ENCODE results near the gene SGCD.

The SGCD gene

GRCh38 chr5:156405988-156406387 is 79.0 kb downstream of the SGCD start:
- DNase-seq, result no peak

DNA sequence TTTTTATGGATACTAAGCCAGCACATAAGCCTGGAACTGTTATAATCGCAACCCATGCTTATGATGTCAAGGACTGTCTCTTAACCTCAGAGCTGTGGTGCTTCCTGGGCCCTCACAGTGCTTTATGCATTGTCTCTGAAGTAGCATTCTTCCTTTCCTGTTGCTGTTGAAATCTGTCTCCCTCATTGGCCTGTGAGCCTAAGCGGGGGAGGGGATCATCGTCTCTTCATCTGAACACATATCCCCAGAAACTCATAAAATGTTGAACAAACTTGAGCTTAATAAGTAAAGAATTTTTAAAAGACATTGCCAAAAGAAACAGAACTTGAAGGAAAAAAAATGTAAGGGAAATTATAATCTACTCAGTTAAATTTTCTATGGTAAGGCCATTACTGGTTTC is 80.3 kb downstream of the SGCD start:
- no peak for DNase-seq

DNA sequence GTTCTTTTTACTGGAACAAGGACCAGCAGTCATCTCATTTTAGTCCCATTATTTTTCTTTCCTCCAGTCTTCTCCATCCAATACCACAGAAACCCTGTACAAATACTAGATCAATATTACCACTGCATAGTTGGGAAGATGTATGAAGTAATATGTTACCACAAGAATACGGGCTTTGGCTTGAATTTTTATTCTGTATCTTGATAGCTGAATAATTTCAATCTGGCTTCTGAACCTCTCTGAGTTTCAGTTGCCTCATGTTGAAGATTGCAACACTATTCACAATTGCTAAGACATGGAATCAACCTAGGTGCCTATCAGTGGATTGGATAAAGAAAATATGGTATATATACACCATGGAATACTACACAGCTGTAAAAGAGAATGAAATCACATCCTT is 82.9 kb downstream of the SGCD start:
- DNase-seq, result no peak

DNA sequence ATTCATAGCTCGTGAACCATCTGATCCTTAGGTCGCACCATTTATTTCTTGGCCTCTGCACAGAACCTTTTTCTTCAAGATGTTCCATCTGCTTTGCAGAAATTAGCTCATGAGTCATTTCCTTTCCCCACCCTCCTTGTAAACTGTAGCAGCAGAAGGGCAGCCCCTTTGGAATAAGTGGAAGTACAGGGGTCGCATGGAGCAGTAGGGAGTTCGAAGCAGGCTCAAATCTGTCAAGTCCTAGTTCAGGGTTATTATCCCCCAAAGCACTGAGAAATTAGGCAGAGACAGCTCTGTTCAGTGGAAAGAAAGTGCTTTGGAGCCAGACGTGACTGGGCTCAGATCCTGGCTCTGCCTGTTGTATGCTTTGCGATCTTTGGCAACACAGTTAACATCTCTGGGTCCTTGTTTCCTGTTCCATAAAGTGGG is 84.2 kb downstream of the SGCD start:
- no peak for DNase-seq

- no peak for DNase-seq
These were observed 85.0 kb downstream of the SGCD start for GRCh38 chr5:156411957-156412356.

DNA sequence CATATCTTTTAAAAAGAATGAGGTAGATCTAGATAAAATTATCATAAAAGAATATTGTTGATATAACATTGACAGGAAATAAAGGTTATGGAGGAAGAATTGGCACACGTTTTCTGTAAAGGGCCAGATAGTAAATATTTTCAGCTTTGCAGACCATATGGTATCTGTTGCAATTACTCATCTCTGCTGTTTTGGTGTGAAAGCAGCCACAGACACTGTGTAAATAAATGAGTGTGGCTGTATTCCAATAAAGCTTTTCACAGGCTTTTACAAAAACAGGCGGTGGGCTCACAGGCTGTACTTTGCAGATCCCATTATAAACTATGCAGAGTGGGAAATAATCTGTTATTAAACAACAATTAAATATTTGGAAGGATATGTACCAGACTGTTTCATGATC is 87.4 kb downstream of the SGCD start:
- no peak for DNase-seq

DNA sequence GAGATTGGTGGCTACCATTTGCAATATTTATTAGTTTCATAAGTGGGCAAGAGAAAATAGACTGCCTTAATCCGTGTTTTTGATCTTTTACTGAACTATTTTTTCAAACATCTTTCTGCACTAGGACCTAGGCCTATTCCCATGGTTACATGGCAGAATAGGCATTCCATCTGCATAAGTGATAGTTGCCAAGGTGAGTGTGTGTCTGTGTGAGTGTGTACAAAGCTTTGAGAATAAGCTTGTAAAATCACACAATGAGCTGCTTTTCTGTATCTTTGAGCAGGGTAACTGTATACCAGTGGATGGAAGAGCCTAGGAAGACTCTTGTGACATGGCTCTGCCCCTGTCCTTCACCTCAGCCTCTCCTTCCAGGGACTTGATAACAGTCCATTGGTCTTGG is 92.7 kb downstream of the SGCD start:
- no peak for DNase-seq

GRCh38 chr5:156420665-156421064 is 93.7 kb downstream of the SGCD start:
- DNase-seq, result no peak

GRCh38 chr5:156421798-156422197 is 94.8 kb downstream of the SGCD start:
- DNase-seq, result no peak

- DNase-seq, result no peak
These were observed 96.6 kb downstream of the SGCD start for GRCh38 chr5:156423597-156423996.

GRCh38 chr5:156427315-156427714 is 100.4 kb downstream of the SGCD start:
- no peak for DNase-seq

DNA sequence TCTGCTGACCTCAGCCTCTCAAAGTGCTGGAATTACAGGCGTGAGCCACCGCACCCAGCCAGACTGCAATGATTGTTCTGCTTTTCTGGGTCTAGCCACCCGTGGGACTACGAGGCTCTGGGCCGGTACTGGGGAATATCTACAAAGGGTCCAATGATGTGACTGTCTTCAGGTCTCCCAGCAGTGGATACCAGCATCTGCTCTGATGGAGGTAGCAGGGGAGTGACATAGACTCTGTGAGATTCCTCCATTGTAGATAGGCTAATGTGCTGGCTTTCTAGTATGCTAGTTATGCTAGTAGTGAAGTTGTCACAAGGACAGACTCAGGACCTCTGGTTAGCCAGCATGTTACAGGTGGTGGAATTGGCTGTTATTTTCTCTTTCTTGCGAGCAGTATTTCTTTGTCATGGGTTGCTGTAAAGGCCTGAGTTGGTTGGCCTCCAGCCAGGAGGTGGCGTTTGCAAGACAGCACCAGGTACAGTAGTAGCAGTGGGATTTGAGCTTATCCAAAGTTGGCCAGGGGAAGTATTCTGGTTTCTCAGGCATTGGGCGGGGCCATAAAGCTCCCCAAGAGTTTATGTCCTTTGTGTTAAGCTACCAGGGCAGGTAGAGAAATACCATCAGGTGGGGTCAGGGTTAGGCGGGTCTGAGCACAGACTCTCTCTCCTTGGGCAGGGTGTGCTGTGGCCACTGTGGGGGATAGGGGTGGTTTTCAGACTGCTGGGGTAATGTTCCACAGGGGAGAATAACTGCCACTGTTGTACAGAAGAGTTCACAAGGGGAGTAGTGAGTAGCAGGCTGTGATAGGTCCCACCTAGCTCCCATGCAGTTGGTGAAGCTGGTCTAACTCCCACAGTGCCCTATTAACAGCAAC is 105.2 kb downstream of the SGCD start:
- no peak for DNase-seq

DNA sequence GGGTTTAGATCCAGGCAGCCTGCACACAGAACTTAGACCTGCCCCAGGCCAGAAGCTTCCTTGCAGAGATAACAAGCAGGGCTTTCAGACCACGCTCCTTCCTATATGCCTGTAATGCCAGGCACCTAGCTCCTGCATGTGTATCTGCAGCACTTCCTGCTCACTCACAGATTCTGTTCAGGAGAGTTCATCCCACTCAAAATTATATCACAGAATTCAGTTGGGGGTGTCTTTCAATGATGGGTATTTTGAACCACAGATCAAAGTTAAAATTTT is 105.8 kb downstream of the SGCD start:
- DNase-seq, result no peak

- no peak for DNase-seq
These were observed 107.5 kb downstream of the SGCD start for GRCh38 chr5:156434471-156434870.

DNA sequence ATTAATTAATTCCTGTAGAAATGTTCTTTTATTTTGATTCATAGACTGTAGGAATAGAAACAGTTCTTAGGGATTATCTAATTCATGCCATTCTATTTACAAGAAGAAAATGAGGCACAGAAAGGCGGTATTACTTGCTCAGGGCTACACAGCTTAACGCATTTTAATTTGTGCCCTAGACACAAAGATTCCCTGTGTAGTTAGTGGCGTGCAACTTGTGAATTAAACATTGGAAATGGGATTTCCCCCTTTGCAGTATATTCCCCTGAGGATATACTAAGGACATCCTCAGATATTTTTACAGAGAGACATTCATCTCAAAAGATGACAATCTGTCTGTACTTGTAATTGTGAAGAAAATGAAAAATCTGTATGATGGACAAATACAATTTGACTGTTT is 108.1 kb downstream of the SGCD start:
- DNase-seq, result no peak

DNA sequence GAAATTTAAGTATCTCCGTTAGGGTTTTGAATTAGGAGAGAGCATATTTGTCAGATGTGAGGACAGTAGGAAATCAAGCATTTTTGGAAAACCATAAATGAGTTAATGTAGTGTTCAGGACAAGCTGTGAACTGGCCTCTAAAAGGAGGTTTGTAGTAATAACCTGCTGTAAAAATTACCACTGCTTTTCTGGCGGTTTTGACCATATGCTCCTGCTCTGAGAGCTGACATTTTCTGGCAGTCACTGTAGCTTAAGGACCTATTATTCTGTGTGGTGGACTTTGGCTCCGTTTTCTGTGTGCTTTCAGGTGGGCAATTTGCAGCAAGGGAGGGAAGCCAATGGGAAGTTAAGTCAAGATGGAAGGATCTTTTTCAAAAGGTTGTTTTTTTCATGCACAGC is 111.1 kb downstream of the SGCD start:
- DNase-seq, result no peak

- no peak for DNase-seq
These were observed 117.9 kb downstream of the SGCD start for GRCh38 chr5:156444753-156445291.

DNA sequence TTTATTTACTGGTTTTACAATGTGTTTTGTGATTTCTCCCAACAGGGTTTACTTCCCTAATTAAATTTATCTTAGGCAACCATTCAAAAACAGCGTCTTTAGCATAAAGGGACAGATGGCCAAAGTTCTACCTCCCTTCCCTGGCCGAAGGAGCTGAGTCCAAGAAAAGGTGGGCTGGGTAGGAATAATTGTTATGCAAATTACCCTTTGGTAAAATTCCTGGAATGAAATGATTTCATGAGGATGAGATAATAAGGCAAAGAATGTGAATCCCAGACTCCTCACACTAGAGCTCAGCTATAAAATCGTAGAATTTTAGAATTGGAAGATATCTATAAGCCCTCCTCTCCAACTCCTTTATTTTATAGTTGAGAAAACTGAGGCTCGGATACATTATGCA is 119.6 kb downstream of the SGCD start:
- no peak for DNase-seq

- no peak for DNase-seq
These were observed 123.8 kb downstream of the SGCD start for GRCh38 chr5:156450778-156451177.

- DNase-seq, result no peak
These were observed 124.5 kb downstream of the SGCD start for GRCh38 chr5:156451505-156451904.

DNA sequence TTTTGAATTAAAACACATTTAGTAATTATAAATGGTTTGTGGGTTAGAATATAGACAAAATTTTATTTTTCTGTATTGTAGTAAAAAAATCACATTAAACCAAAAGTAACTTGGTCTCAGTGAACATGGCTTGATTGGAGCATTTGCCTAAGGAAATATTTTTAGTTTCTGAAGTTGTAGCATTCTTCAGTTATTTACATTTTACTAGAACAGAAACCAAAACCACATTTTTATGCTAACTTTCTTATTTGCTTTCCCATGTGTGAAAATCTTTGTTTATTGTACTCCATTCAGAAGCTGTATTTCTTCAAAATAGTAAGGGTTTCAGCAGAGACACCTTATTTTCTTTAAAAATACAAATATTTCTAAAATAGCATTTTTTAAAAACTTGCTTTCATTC is 129.9 kb downstream of the SGCD start:
- DNase-seq, result no peak

DNA sequence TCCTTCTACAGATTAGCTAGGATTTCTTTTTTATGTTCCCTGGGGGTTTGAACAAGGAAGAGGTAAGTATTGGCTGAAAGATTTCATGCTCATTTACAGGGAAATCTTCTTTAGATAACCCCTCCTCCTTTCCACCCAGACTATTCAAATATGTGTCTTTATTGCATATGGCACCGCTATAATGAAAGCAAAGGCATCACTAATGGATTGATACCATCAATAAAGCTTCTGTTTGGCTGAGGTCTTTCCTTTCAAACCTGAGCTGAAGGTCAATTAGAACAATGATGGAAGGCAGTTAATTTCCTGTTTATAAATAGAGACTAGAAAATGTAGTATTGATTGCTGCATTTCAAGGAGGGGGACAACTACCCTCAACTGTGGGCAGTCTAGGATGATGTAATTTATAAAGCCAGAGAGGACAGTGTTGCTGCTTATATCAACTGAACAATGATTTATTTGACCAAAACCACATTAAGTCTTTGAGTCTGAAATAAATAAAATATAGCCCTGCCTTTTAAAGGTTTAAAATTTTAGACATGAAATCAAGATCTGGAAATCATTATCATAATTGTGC is 132.9 kb downstream of the SGCD start:
- no peak for DNase-seq

DNA sequence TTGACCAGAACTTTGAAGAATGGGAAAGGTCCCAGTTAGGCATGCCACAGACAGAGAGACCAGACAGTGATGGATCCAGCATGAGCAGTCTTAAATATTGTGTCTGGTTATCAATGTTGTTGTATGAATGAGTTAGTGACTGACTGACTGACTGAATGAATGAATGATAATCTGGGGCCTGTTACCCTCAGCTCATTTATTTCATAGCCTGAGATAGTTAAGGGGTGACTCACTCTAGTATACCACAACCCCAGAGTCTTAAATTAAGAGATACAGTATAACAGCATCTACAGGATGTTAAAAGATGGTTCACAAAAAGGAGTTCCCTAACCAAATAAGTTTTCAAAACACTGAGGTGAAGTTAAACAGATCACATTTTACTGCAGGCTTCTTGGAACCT is 133.5 kb downstream of the SGCD start:
- DNase-seq, result no peak

DNA sequence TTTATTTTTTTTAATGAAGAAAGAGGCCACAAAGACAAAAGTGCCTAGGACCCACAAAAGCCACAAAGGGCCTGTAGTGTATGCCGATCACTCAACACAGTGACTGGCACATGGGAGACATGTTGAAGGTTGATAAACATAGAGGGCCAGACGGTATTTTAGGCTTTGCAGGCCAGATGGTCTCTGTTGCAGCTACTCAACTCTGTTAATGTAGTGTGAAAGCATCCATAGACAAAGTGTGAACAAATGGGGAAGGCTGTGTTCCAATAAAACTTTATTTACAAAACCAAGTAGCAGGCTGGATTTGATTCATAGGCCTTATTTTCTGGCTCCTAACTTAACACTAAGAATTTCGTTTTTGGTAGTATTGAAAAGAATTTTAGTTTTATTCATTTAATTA is 139.9 kb downstream of the SGCD start:
- no peak for DNase-seq

GRCh38 chr5:156469636-156470035 is 142.7 kb downstream of the SGCD start:
- DNase-seq, result no peak
